Measurements from ENCODE around the gene CRACR2A.

The CRACR2A gene

DNA sequence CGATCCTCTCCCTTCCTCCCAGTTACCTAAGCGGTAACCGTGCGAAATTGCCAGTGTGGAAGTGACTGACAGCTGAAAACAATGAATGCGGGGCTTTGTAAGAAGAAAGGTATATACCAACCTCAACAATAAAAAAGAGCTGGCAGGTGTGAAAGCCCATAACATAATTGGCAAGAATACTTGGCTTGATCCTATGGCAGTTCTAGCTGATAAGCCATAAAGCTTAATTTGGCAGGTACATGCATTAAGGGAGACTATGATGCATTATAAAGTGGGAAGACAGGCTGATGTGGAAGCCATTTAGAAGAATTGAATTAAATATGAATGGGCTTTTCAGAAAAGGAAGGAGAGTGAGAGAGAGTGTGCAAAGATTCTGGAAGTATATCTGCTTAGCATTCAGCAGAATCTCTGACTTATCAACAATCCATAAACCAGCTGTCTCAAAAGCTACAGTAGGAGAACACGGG lies 71.3 kb downstream of the CRACR2A start:
- DNase-seq (ENCODE audit: low read depth): no peak

DNA sequence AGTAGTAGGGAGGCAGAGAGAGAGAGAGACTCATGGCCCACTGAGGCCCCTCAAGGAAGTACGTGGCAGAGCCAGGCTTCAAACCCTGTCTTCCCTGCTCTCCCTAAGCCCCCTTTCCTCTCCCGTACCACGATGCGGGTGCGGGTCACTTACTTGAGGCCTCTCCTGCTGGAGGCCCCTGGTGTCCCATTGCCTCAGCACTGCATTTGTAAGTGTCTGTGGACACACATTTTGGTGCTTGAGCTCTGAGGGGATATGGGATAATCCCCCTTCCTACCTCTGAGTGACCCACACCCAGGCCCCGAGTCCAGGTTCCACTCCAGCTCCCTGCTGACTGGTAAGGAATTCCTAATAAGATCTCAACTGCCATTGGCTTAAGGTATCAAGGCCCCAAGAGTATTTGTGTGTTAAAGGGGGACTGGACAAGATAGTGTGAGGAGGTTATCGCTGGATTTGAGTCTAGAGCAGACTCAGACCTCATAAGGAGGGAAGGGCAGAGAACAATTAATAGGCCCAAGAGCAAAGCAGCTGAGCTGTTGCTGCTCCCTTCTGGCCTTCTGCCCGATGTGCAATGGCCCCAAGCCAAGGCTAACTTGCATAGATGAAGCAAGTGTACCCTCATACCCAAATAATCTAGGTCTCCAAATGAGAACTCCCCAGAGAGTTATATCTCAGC lies 71.9 kb downstream of the CRACR2A start:
- DNase-seq (ENCODE audit: low read depth): no peak

- no peak for DNase-seq (ENCODE audit: low read depth)
These were observed 73.1 kb downstream of the CRACR2A start for GRCh38 chr12:3679831-3680230.

- DNase-seq (ENCODE audit: low read depth): no peak
These were observed 75.3 kb downstream of the CRACR2A start for GRCh38 chr12:3677609-3678008.

- no peak for DNase-seq (ENCODE audit: low read depth)
These were observed 78.8 kb downstream of the CRACR2A start for GRCh38 chr12:3673981-3674708.

DNA sequence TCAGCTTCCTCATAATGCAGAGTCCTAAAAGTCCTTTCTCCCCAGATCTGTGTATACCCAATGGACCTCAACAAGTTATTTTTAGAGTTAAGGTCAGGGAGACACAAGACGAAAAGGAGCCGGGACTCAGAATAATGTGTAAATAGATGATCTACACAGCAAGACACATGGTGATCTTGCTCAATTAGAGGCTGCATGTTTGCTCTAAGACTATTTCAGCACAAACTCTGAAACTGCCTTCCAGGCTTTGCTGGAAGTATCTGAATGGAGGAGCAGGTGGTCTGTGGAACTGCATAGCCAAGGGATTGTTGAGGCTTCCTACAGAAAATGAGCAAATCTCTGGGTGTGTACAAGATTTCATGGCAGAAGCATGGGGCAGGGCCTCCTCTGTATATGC lies 80.8 kb downstream of the CRACR2A start:
- no peak for DNase-seq (ENCODE audit: low read depth)

DNA sequence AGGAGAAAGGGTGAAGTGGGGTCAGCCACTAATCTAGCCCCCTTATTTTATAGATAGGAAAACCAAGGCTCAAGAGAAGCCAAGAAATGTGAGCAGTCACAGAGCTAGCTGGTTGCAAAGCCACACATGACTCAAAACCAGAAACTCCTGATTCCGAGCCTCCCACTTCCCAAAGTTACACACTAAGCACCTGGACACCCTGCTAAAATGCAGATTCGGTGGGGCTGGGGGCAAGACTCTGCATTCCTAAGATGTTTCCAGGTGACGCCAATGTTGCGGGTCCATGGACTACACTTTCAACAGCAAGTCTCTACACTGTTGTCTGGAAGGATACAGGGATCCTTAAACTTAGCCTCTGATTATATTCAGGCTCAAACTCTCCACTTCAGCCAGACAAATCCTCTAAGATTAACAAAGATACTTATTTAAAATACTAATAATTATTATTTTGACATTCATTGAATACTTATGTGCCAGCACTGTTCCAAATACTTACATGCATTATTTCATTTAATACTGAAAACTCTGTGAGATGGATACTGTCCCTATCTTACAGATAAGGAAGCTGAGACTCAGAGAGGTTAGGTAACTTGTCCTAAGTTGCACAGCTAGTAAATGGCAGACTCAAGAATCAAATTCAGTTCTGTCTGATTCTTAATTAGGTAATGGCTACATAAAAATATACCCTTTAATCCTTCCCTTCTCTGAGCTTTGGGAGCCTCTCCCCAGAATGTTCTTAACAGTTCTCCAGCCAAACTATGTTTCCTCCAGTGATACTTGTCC lies 81.4 kb downstream of the CRACR2A start:
- DNase-seq (ENCODE audit: low read depth): no peak

DNA sequence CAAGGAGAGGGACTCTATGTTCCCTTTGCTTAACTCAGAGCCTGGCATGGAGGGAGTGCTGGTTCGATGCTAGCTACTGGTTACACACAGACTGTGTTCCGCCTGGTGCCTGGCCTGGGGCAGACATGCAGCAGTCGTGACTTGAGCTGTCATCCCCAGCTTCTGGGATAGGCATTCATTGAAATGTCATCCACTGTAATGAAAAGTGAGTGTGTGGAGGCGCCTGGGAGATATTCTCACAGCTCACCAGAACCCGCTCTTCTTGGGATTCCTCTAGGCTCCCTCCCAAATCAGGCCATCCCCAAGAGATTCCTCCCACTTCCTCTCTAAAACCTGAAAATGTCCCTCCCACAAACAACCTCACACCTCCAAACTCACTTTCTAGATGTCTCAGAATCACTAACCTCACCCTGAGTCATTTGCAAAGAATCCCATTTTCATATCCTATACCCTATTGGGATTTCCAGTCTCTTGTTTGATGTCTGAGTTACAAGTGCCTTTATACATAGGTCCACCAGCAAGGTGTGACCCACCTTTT lies 82.8 kb downstream of the CRACR2A start:
- no peak for DNase-seq (ENCODE audit: low read depth)

DNA sequence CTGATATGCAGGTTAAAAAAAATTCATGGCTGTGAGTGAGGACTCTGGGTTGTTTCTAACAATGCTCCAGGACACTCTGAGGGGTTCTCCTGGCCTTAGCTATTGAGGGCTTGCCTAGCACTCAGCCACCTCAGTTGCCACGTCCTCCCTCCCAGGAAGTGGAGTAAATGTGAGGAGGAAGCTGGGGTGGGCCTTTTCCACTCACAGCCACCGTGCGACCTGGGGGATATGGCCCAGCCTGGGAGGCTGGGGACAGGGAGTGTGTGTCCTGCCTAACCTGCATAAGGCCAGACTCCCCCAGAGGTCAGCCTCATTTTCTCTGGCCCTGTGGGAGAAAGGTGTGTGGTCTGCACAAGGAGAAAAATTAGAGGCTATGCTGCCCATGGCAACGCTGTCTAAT lies 83.3 kb downstream of the CRACR2A start:
- no peak for DNase-seq (ENCODE audit: low read depth)

DNA sequence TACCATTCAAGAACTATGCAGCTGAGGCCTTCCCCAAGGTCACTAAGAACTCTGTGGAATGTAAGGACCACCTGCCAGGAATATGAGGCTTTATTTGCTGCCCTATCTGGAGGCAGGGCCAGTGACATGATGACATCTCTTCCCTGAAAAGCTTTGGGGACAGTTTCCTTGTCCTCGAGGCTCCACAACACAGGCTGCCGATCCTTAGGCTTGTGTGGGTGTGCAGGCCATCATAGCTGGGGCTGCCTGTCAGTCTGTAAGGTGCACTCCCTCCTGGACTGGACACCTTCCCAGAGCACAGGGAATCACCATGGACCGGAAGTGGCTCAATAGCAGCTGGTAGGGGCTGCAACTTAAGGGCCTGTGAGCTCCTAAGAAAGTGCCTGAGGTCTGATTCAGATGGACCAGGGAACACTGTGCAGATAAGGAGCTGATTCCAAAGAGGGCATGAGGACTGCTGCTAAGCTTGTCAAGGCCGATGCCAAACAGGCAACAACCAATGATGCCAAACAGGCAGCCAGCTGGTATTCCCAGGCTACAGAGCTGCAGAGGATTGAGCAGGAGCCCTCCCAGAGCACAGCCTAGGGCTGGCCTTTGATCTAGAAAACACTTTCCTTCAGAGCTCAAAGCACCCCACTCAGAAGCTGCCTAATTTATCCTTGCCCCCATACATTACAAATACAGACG lies 84.3 kb downstream of the CRACR2A start:
- DNase-seq (ENCODE audit: low read depth): no peak

GRCh38 chr12:3667485-3667884 lies 85.4 kb downstream of the CRACR2A start:
- no peak for DNase-seq (ENCODE audit: low read depth)

- DNase-seq (ENCODE audit: low read depth): no peak
These were observed 86.5 kb downstream of the CRACR2A start for GRCh38 chr12:3666441-3666840.

- DNase-seq (ENCODE audit: low read depth): no peak
These were observed 90.4 kb downstream of the CRACR2A start for GRCh38 chr12:3662521-3662921.

- DNase-seq (ENCODE audit: low read depth): no peak
These were observed 91.9 kb downstream of the CRACR2A start for GRCh38 chr12:3661028-3661427.

GRCh38 chr12:3658327-3659163 lies 94.4 kb downstream of the CRACR2A start:
- DNase-seq (ENCODE audit: low read depth): peak; percentile 1

GRCh38 chr12:3656946-3657622 lies 95.8 kb downstream of the CRACR2A start:
- DNase-seq (ENCODE audit: low read depth): no peak

DNA sequence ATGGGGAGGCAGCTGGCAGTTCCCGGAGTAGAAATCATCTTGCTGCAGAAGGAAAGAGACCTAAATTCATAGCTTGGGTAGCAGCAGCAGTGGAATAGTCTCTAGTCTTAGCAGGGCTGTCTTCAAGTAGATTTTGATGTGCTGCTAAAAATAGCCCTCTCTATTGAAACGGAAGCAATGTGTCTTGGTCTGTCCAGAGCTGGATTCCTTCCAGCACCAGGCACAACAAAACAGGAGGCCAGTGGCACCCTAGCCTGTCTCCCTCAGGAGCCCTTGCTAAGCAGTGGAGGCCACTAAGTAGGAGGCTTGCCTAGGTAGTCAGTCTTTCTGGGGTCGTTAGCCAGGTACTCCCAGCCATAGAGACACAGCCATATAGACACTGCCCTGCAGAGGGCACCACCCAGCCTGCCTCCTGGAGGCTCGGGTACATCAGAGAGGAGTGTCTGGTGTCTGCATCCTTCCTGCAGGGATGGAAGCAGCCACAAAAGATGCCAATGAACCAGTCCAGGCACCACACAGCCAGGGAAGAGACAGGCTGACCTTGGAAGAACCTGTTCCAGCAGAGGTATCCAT lies 97.5 kb downstream of the CRACR2A start:
- no peak for DNase-seq (ENCODE audit: low read depth)

- no peak for DNase-seq (ENCODE audit: low read depth)
These were observed 101.1 kb downstream of the CRACR2A start for GRCh38 chr12:3651585-3652424.

DNA sequence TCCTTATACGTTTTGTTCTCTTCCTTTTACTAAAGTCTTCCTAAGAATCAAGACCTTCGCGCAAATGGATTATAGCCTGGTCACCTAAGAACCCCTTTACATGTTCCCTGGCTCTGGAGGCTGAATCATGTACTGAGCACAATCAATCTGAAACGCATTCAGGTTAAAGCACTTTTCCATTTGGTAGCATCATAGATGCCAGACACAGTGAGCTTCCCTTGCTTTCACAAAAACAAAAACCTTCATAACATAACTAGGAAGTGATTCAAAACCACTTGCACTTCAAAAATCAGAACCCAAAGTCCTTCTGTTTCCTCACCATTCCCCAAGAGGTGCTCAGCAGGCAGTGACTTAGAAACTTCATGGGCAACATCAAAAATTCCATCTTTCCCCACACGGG lies 105.4 kb downstream of the CRACR2A start:
- no peak for DNase-seq (ENCODE audit: low read depth)

Measured in activated T-cell treated with anti-CD3 and anti-CD28 coated beads for 24 hours (primary cell).